ENCODE data around the gene SDK1.
"Not testable (repeated sequence)": the region's sequence is repeated elsewhere in the genome, so short reads cannot be mapped to it uniquely, and the experiment has no call there.

Gene SDK1

DNA sequence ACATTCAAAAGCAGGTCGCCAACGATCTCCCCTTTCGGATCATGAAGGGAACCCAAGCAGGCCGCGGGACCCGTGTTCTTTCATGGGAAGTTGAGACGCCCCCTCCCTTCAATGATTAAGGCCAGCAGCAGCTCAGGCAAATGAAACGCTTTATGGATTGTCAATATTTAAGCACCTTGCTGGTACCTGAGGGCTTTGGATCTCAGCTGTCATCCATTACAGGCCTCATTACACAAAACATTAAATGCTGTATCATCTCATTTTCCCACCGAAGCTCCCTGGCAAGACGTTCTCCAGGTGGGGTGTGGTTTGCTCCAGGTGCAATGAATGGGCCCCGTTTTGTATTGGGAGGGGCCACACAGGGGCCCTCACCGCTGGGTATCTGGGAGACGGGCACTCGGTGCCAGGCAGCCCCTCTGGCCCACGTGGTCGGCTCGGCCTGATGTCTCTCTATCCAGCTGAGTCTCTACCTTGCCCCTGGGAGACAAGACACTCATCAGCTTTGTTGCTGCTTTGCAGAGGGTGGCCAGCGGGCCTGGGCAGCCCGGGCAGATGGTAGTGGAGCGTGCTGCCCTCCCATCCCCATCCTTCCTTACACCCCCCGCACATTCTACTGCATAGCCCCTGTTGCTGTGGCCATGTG, 925.0 kb downstream of the SDK1 start:
- no peak for DNase-seq (ENCODE audit: low read depth in 2 of 2)

DNA sequence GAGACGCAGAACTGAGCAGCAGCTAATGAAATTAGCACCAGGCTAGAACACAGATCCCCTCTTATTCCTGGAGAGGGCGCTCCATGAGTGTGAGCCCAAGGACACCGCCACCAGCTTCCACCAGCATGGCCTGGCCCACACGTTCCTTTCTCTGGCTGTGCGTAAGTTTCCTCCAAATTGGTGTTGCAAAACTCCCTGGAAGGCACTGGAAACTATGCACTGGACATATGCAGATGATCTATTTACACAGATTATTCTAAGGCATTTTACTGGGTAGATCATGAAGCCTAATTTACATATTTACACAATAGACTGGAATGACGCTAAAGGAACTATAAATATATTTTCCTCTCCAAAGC, 925.5 kb downstream of the SDK1 start:
- no peak for DNase-seq (ENCODE audit: low read depth in 2 of 2)

DNA sequence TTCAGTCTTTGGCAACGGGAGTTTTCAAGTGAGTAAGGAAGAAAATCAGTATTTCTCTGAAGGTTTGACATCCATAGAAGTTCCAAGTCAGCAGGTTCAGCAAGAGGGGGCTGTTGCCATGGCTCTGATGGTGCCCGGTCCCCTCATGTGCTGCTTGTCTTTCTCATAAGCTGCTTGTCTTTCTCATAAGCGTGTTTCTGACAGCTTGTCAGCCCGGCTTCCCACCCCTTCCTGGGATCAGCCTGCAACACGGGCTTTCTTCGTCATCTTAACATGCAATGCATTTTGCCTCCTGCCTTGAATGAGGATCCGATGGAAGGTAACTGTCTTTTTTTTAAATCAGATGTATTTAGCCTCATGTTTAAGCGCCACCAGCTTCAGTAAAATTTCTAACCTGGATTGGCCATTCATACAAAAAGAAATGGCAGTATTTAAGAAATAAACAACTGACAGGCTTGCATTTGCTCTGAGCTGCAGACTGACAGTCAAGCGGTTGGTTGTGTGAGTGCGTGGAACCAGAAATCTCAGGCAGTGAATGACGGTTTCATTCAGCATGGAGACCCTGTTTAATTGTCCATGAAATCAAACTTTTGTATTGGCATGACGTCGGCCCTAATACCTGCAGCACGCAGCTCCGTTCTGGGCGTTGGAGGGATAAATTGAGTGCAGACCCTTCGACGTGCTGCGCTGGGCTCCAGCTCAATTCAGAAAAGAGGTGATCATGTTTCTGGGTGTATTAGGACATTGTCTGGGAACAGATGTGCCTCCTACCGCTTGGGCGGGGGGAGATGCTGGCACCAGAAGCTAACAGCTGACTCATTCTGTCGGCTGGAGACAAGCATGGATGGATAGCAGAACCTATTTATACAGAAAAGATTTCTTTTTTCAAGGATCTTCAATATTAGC, 926.3 kb downstream of the SDK1 start:
- no peak for DNase-seq (ENCODE audit: low read depth in 2 of 2)

DNA sequence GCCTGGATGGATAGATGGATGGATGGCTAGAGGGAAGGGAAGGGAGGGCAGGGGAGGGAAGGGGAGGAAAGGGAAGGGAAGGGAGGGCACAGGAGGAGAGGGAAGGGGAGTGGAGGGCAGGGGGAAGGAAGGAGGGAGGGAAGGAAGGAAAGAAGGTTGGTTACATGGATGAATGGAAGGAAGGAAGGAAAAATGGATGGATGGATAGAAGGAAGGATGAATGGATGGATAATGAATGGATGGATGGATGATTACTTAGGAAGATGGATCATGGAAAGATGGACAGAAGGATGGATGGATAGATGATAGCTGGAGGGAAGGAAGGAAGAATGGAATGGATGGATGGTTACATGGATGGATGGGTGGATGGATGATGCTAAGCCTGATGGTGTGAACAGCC, 929.3 kb downstream of the SDK1 start:
- DNase-seq (ENCODE audit: low read depth in 2 of 2) = no peak

DNA sequence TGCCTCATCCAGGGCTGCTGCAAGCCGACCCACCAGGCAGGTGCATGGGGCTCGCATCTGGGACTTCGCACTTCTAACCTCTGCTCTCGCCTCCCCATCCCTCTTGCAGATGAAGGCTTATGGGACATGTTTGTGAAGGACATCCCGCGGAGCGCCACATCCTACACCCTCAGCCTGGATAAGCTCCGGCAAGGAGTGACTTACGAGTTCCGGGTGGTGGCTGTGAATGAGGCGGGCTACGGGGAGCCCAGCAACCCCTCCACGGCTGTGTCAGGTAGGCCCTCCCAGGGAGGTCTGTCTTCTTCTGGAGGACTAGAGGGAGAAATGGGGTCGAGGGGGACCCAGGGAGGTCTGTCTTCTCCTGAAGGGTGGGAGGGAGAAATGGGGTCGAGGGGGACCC, 932.1 kb downstream of the SDK1 start:
- no peak for DNase-seq (ENCODE audit: low read depth in 2 of 2)

DNA sequence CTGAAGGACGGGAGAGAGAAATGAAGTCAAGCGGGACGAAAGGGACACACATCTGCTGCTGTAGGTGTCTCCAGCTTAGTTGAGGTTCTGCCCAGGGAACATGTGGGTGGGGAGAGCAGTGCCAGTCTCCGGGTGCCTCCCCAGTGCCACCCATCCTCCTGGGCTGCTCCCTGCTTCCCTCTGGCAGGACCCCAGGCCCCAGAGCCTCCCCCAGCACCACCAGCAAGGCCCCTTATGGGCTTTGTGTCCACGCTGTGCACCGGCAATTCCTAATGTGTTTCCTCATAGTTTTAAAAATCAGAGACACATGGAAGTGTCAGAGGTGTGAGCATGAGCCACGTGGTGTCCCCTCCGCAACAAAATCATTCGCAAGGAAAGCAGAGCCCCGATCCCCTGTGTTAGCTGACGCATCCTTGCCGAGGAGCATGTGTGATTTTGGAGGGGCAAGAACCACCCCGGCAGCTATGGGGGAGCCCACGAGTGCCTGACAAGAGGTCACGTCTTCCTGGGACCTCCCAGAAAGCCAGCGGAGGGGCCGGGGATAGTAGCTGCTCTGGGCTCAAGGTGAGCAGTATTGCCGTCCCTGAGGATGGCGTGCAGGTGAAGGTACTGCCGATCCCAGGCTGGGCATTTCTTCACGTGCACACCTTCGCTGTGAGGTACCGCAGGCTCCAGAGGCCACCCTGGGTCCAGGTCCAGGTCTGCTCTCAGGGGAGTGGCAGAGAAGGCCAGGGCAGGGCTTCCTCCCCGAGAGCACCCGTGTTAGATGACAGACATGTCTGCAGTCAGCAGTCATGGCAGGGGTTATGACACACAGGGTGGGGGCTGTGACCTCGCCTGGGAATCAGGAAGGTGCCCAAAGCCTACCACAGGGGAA, 932.8 kb downstream of the SDK1 start:
- DNase-seq (ENCODE audit: low read depth in 2 of 2) = no peak

DNA sequence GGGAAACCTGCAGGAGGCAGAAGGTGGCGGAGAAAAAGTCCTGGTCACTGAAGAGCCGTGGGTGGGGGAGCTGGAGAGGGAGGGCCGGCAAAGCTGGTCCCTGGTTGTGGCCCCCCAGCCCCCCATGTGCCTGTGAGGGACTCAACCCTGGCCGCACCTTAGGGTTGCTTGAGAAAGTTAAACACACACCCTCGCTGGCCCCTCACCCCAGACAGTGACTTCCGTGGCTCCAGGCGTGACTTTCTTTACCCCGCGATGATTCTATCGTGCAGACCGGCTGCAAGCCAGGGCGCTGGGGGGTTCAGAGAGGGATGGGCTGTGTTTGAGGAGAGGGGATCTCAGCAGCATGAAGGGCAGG, 933.4 kb downstream of the SDK1 start:
- no peak for DNase-seq (ENCODE audit: low read depth in 2 of 2)

DNA sequence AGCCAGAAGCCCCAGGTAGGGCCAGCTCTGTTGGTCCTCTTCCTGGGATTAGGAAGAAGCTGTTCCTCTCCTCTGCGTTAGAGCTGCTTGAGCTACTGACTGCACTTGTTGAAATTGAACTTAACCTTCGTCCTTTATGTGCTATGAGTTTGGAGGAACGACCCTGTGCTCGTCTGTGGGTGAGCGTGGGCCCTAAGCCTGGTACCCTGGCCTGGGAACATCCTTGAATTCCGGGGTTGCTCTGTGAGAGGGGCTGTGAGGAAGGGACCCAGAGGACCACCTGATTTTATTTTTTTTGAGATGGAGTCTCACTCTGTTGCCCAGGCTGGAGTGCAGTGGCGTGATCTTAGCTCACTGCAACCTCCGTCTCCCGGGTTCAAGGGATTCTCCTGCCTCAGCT, 933.8 kb downstream of the SDK1 start:
- no peak for DNase-seq (ENCODE audit: low read depth in 2 of 2)

DNA sequence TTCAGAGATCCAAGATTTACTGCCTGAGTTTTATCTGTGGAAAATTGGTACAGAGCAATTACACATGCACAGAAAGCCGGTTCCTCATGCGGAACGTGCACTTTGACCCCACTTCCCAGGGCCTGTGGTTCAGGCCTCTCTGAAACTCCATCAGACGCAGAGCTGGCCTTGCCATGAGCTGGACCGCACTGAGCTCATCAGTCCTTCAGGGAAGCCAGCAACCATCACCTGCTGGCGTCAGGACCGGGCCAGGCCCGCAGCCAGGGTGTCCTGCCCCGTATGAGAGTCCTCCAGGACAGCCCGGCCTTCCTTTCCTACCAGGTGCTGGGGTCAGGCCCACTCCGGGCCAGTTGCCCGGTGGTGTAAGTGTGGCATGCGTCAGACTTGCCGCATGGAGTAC, 934.5 kb downstream of the SDK1 start:
- no peak for DNase-seq (ENCODE audit: low read depth in 2 of 2)

DNA sequence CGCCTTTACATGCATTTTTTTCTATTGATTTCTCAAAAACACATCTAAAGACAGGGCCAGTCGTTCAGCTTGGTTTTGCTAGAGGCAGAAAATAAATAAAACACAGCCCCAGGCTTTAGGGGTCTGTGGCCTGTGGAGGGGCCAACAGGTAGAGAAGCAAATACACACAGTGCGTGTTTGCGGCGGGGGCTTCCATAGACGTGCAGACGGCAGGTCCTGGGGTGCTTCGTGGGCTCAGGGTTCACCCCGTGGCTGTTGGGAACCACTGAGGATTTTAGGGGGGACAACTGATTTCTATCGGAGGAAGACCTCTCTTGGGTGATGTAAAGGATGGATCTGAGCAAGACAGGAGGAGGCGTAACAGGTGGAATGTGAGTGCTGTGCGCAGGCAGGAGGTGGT, 935.3 kb downstream of the SDK1 start:
- DNase-seq (ENCODE audit: low read depth in 2 of 2) = no peak

DNA sequence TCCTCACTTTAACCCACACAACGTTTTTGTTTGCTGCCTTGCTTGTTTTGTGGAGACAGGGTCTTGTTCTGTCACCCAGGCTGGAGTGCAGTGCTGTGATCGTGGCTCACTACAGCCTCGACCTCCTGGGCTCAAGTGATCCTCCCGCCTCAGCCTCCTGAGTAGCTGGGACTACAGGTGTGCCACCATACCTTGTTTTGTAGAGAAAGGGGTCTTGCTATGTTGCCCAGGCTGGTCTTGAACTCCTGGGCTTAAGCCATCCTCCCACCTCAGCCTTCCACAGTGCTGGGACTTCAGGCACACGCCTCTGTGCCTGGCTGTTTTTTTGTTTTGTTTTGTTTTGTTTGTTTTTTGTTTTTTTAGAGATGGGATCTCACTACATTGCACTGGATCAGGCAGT, 935.8 kb downstream of the SDK1 start:
- not testable (repeated sequence) for DNase-seq (ENCODE audit: low read depth in 2 of 2)

DNA sequence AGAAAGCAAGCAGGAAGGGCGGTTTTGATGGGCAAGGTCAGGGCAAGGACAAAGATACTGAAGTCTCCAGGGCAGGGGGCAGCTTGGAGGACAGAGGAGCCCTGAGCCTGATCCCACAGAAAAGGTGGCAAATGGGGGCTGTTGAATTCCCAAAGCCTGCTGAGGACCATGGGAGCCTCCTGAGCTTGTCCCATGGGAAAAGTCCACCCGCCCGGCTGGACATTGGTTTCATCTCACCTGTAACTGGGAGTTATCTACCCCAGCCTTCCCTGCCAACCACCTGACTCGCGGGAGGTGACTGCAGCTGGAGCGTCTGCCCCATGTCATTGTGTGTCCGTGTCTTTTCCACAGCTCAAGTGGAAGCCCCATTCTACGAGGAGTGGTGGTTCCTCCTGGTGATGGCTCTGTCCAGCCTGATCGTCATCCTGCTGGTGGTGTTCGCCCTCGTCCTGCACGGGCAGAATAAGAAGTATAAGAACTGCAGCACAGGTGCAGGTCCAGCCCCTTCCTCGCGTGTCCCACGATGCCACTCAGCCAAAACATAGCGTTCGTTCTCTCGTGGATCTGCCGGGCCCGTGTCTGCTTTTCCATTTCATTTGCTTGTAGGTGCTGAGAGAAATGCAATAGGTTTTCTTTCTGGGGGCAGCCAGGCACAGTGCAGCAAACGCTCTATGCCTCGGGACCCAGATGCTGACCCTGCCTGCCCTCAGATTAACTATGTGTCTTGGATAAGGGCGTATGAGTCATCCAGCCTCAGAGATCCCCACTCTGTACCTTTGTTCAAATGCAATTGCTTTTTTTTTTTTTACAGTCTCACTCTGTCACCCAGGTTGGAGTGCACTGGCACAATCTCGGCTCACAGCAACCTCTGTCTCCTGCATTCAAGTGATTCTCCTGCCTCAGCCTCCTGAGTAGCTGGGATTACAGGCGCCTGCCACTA, 936.5 kb downstream of the SDK1 start:
- no peak for DNase-seq (ENCODE audit: low read depth in 2 of 2)

DNA sequence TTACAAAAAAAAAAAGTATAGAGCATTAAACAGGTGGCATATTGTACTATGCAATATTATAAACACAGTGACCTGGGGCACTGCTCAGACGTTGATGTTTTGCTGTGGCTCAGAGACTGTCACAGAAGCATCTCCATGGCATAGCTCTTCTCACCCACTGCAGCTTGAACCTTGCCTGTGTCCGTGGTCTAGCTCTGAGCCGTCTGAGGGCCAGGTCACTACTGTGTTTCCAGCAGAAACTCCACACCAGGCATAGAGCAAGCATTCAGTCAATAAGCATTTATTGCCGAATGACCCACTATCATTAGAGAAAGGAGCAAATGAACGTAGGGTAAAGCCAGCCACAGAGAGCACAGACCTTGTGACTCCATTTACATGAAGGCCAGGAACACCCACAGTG, 937.8 kb downstream of the SDK1 start:
- no peak for DNase-seq (ENCODE audit: low read depth in 2 of 2)

DNA sequence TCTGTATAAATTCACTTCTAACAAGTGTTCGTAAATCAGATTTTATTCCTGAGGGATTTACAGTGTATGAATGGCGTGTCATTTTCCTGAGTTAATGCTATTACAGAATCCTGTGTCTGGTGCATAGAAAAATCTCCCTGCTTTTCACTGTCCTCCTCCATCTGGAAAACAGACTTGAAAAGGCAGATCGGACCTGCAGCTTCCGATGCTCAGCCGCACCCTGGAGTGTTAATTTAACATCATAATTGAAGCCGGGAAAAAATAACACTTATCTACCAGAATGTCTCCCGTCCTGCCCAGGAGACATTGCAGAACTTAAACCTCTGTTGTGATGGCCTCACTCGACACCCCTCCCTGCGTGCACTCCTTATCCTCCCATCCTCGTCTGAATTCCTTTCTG, 939.0 kb downstream of the SDK1 start:
- DNase-seq (ENCODE audit: low read depth in 2 of 2) = no peak

DNA sequence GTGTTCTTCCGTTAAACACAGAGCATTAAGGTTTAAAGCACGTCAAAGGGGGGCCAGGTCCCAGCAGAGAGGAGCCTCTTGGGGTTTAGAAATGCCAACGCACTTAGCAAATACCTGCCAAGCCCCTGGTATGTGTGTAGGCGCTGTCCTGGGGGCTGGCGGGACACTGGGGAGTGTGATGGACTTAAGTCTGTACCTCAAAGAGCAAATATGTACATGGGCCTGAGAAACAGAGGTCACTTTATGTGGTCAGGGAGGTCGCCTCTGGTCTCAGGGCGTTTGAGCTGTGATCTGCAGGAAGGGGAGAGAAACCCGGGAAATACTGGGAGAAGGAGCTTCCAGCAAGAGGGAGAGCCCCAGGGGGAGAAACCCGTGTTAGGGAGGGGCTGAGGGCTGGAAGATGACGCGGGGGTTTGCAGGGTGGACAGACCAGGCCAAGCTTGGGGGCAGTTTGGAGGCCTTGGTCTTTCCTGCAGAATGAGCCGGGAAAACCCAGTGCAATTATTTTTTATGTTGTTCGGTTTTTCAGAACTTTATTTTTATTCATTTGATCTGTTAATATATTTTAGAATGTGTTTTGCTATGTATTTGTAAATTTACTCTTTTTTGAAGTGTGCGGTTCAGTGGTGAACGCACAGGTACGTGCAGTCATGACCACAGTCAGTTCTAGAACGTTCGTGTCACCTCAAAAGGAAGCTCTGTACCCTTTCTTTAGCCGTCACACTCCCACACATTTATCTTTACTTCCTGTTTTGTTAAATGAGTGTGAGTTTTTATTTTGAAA, 939.7 kb downstream of the SDK1 start:
- DNase-seq (ENCODE audit: low read depth in 2 of 2) = no peak

DNA sequence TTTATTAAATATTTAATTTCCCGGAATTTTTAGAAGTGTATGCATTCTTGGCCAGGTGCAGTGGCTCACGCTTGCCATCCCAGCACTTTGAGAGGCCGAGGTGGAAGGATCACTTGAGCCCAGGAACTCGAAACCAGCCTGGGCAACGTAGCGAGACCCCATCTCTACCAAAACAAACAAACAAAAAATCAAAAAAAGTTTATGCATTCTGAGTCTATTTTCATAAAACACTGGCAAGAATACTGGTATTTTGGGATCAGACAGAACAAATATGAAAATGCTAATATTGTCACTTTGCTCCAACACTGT, 940.2 kb downstream of the SDK1 start:
- no peak for DNase-seq (ENCODE audit: low read depth in 2 of 2)

DNA sequence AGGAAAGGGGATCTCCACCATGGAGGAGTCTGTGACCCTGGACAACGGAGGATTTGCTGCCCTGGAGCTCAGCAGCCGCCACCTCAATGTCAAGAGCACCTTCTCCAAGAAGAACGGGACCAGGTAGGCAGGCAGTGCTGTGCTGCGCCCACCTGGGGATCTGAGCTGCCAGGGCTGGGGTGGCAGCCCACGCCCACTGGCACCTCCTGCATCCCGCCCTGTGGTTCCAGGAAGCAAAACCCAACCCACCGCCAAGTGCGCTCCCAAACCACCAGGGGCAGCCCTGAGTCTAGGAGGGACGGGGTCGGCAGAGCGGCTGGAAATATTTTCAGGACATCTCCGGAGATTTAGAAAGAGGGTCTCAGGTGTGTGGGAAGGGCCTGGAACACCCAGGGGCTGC, 940.7 kb downstream of the SDK1 start:
- no peak for DNase-seq (ENCODE audit: low read depth in 2 of 2)

DNA sequence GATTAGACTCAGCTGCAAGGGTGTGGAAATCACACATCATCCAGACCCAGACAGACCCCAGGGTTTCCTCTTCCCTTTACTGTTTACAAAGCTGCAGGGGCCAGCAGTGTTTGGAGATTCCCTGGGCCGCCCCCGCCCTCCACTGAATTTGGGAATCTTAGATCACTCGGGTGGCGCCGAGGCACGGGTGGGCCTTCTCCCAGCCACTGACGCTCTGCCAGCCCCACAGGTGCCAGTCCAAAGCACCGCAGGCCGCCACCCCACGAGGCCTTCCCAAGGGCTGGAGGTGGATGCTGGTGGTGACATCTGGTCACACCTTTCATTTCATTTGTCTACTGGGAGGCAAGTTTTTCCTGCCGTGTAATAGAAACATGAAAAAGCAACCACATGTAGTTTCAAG, 941.7 kb downstream of the SDK1 start:
- DNase-seq (ENCODE audit: low read depth in 2 of 2) = no peak

DNA sequence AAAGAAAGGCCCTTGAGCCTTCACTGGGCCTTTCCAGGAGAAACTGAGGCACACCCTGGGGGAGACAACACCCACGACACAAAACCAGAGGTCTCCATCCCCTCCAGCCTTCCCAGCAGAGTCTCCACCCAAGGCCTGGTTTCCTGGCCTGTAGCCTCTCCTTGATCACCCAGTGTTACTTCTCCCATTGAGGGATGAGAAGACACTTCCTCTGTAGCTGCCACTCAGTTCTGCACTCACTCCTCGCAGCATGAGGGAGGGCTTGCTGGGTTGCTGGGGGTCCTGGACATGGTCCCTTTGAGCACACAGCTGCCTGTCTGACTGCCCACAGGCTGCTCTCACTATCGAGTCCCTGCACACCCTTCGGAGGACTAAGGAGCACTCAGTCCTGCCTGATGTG, 943.0 kb downstream of the SDK1 start:
- no peak for DNase-seq (ENCODE audit: low read depth in 2 of 2)

DNA sequence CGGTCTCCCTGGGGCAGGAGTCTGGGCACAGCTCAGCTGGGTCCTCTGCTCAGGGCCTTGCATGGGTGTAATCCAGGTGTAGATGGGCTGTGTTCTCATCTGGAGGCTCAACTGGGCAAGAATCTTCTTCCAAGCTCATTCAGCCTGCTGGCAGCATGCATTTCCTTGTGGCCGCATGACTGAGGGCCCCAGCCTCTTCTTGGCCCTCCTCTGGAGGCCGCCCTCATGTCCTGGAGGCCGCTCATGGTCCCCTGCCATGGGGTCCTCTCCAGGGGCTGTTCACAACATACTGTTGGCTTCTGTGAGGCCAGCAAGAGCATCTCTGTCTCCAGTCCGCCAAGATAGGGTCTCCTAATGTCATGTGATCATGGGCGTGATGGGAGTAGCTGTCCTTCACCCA, 943.6 kb downstream of the SDK1 start:
- DNase-seq (ENCODE audit: low read depth in 2 of 2) = no peak
